GM12878 (cell line): ENCODE measurements around the gene SLC25A39. TPM values are rescaled to one million over a fixed set of nuclear protein-coding genes. Genes with fewer than 3 reads are reported as not detected.

Experiments
- ATAC-seq: fragments of 200-7000 bp; cut with Tn5 transposase; 3 replicates; pipeline ENCODE4 v1.9.1; 2020; ENCODE audit warnings: mild to moderate bottlenecking, moderate library complexity
- BruUV-seq: library from RNA; stranded (reverse); fragments of 400-500 nt; replicated peaks from 2 replicates; lab custom pipeline; 2021; lab: Mats Ljungman, UMichigan
- CTCF ChIA-PET: fragments of 300-600 bp; sonication (Branson Sonifier 250); formaldehyde crosslinking; extraction: SDS; loops from one replicate; lab custom pipeline; 2021; ENCODE audit warnings: inconsistent platforms; lab: Yijun Ruan, JAX
- POLR2A ChIA-PET: fragments of 350-600 bp; formaldehyde crosslinking; extraction: SDS; loops from one replicate; lab custom pipeline; 2021; ENCODE audit warnings: inconsistent platforms; lab: Charles Lee
- RAD21 ChIA-PET: fragments of 300-600 bp; sonication (Branson Sonifier 250); formaldehyde crosslinking; loops from one replicate; lab custom pipeline; 2023; ENCODE audit warnings: antibody characterized with exemption; ENCODE audit not compliant: unreplicated experiment; lab: Charles Lee
- SMC1A ChIA-PET: fragments of 300-600 bp; sonication (Branson Sonifier 250); formaldehyde crosslinking; loops from one replicate; lab custom pipeline; 2023; ENCODE audit not compliant: unreplicated experiment, uncharacterized antibody; lab: Charles Lee
- DNase-seq: peaks from one replicate; pipeline ENCODE4 v3.0.0-alpha.2; 2011; ENCODE audit warnings: low read depth, low spot score
- FAIRE-seq: peaks from 3 replicates; lab custom pipeline; 2011; peaks lifted over from hg19 to GRCh38; lab: Jason Lieb, UNC
- H2AFZ ChIP-seq: 2 replicates; pipeline ENCODE4 v1.6.0; 2011; ENCODE audit warnings: low read depth, low read length, control low read depth; ENCODE audit not compliant: control insufficient read depth
- H3K27ac ChIP-seq: 2 replicates; pipeline ENCODE4 v1.5.1; 2011; ENCODE audit warnings: control low read depth; ENCODE audit not compliant: control insufficient read depth, insufficient read depth
- H3K27me3 ChIP-seq, 2 experiments: replicated peaks in 1 of 2; 2 replicates each; pipeline versions ENCODE4 v1.6.0 to v1.6.1; 2011; ENCODE audit warnings: low read length in 1 of 2; ENCODE audit not compliant: control insufficient read depth in 2 of 2, insufficient read depth in 2 of 2
- H3K36me3 ChIP-seq, 2 experiments: 2 replicates each; pipeline ENCODE4 v1.5.1; 2011; ENCODE audit warnings: low read length in 1 of 2; ENCODE audit not compliant: control insufficient read depth in 2 of 2, insufficient read depth in 2 of 2
- H3K4me1 ChIP-seq: 2 replicates; pipeline ENCODE4 v1.6.1; 2011; ENCODE audit warnings: mild to moderate bottlenecking, low read length, moderate library complexity, mixed read lengths; ENCODE audit not compliant: control insufficient read depth, insufficient read depth
- H3K4me2 ChIP-seq: 2 replicates; pipeline ENCODE4 v1.6.0; 2011; ENCODE audit warnings: control low read depth; ENCODE audit not compliant: control insufficient read depth, insufficient read depth
- H3K4me3 ChIP-seq: fragments of 200-600 bp; sonication (generic); 2 replicates; pipeline ENCODE4 v1.5.1; 2016
- H3K79me2 ChIP-seq: 2 replicates; pipeline ENCODE4 v1.6.0; 2011; ENCODE audit warnings: low read length; ENCODE audit not compliant: control insufficient read depth, insufficient read depth
- H3K9ac ChIP-seq: 2 replicates; pipeline ENCODE4 v1.8.0; 2011; ENCODE audit warnings: low read length, control low read depth, mixed read lengths; ENCODE audit not compliant: control insufficient read depth, insufficient read depth
- H3K9me3 ChIP-seq: replicated peaks from 3 replicates; pipeline ENCODE4 v1.5.1; 2011; ENCODE audit warnings: mild to moderate bottlenecking, low read length; ENCODE audit not compliant: control insufficient read depth, insufficient read depth
- H4K20me1 ChIP-seq: 2 replicates; pipeline ENCODE4 v1.6.0; 2011; ENCODE audit not compliant: control insufficient read depth, insufficient read depth
- ASH2L ChIP-seq: fragments of 300-600, 200-600 bp; sonication (generic); IDR thresholded peaks from 2 replicates; pipeline ENCODE4 v1.6.1; 2017; ENCODE audit warnings: low read depth, mild to moderate bottlenecking, borderline replicate concordance
- IRF4 ChIP-seq: IDR thresholded peaks from 2 replicates; pipeline ENCODE4 v1.6.1; 2011; ENCODE audit warnings: low read depth, low read length
- JUND ChIP-seq: IDR thresholded peaks from 2 replicates; pipeline ENCODE4 v1.6.1; 2012; ENCODE audit warnings: low read depth, mild to moderate bottlenecking, low read length, improper control_type of control experiment, moderate library complexity
- NFIC ChIP-seq: IDR thresholded peaks from 2 replicates; pipeline ENCODE4 v1.6.1; 2012; ENCODE audit warnings: low read depth, mild to moderate bottlenecking, inconsistent platforms, low read length, moderate library complexity
- POU2F2 ChIP-seq: IDR thresholded peaks from 3 replicates; pipeline ENCODE4 v1.6.1; 2011; ENCODE audit warnings: low read depth, mild to moderate bottlenecking, low read length, borderline replicate concordance
- RAD21 ChIP-seq: IDR thresholded peaks from 2 replicates; pipeline ENCODE4 v1.6.1; 2011; ENCODE audit warnings: mild to moderate bottlenecking, low read depth, low read length, moderate library complexity; ENCODE audit not compliant: insufficient read depth
- RB1 ChIP-seq: fragments of 450-650 bp; formaldehyde crosslinking; IDR thresholded peaks from 2 replicates; pipeline ENCODE4 v1.6.1; 2017; ENCODE audit warnings: mild to moderate bottlenecking, borderline replicate concordance
- SIN3A ChIP-seq: IDR thresholded peaks from 2 replicates; pipeline ENCODE4 v1.6.1; 2012; ENCODE audit warnings: low read depth, low read length, improper control_type of control experiment
- SREBF2 ChIP-seq: IDR thresholded peaks from 2 replicates; pipeline ENCODE4 v1.6.1; 2012; ENCODE audit warnings: mild to moderate bottlenecking, low read length
- STAT3 ChIP-seq: IDR thresholded peaks from 2 replicates; pipeline ENCODE4 v1.6.1; 2011; ENCODE audit warnings: low read depth, low read length, improper control_type of control experiment
- SUZ12 ChIP-seq: fragments of 200-600 bp; sonication (generic); IDR thresholded peaks from one replicate; pipeline ENCODE4 v1.6.1; 2018; ENCODE audit warnings: antibody characterized with exemption, mild to moderate bottlenecking; ENCODE audit not compliant: unreplicated experiment
- TCF3 ChIP-seq: IDR thresholded peaks from 2 replicates; pipeline ENCODE4 v1.6.1; 2012; ENCODE audit warnings: low read depth, mild to moderate bottlenecking, low read length, borderline replicate concordance; ENCODE audit not compliant: insufficient read depth
- YY1 ChIP-seq: IDR thresholded peaks from 2 replicates; pipeline ENCODE4 v1.6.1; 2011; ENCODE audit warnings: low read depth, mild to moderate bottlenecking, low read length
- ZNF592 ChIP-seq: fragments of 450-650 bp; IDR thresholded peaks from 2 replicates; pipeline ENCODE4 v1.6.1; 2017; ENCODE audit warnings: mild to moderate bottlenecking, moderate library complexity
- ZSCAN29 ChIP-seq: fragments of 450-650 bp; IDR thresholded peaks from 2 replicates; pipeline ENCODE4 v1.6.1; 2017; ENCODE audit warnings: mild to moderate bottlenecking, moderate library complexity
- WGBS: methylation state at CpG from one replicate; pipeline ENCODE4 v1.1.6; 2016; ENCODE audit warnings: low lambda C conversion rate; ENCODE audit not compliant: insufficient replicate concordance, insufficient coverage; ENCODE audit errors: missing lambda C conversion rate; 5-methylcytosine and 5-hydroxymethylcytosine counted together
- in situ Hi-C: fragments of 300-500 bp; cut with MboI; formaldehyde crosslinking; loops from 9 replicates; pipeline ENCODE4 v1.14.3; 2018; ENCODE audit warnings: mixed read lengths
- intact Hi-C: fragments of 100-400 bp; cut with micrococcal nuclease; formaldehyde crosslinking; loops from one replicate; pipeline ENCODE4 v1.14.2; 2022; ENCODE audit not compliant: unreplicated experiment
- polyA plus RNA-seq, 11 experiments: library from polyadenylated mRNA; depleted of rRNA in 4 of 11; unstranded in 6 of 11; stranded (reverse) in 5 of 11; fragments of >200 nt; fragmentation: Nextera tagmentation in 4 of 11; fragmentation: Illumina TruSeq in 1 of 11; extraction: Ambion mirVana in 4 of 11; extraction: Trizol in 1 of 11; gene quantifications; 1 replicate in 1 of 11; 2 replicates in 10 of 11; pipeline versions ENCODE4 v1.2.1 to v1.2.3, GENCODE V29; 2011 to 2016; ENCODE audit warnings: inconsistent platforms in 2 of 11, missing spikeins in 2 of 11, low read depth in 1 of 11
- total RNA-seq, 4 experiments: library from RNA; depleted of rRNA in 3 of 4; stranded (reverse); fragments of >200 nt in 3 of 4; fragmentation: Illumina TruSeq in 1 of 4; extraction: Trizol in 1 of 4; gene quantifications; 2 replicates each; pipeline versions ENCODE4 v1.2.1 to v1.2.3, GENCODE V29; 2013 to 2021

SLC25A39 gene
- total and polyA plus RNA-seq, 10 of the 15 experiments (the other 5 are each of a cell fraction or from before 2014, with no cell fraction given), result 3.5 to 270 (median 150) TPM

GRCh38 chr17:44355642-44356099 is 31.0 kb upstream of the SLC25A39 start:
- ATAC-seq (no peak), FAIRE-seq (no peak)
- TF ChIP-seq RAD21, result no peak
- TF ChIP-seq ZNF592, result no peak
- no peak for TF ChIP-seq SREBF2
- no peak for TF ChIP-seq JUND
- no peak for TF ChIP-seq SUZ12
- TF ChIP-seq STAT3, result no peak
- TF ChIP-seq TCF3, result no peak
- TF ChIP-seq NFIC, result no peak
- no peak for TF ChIP-seq RB1
- no peak for TF ChIP-seq YY1
- no peak for TF ChIP-seq IRF4
- no peak for TF ChIP-seq POU2F2
- TF ChIP-seq SIN3A, result no peak
- TF ChIP-seq ZSCAN29, result no peak
- TF ChIP-seq ASH2L, result no peak
- TF ChIP-seq, all 136 proteins: peak for 0

More at GRCh38 chr17:44355642-44356099, 31.0 kb upstream of the SLC25A39 start:
- intact Hi-C loops (no loop called here), in situ Hi-C loops (no loop called here)
- no peak overlapping the region for H3K4me3 ChIP-seq
- H4K20me1 ChIP-seq, result no peaks in the 10 kb centered on the region
- H3K36me3 ChIP-seq, result peaks cover 12% of the 10 kb centered on the region in 2 experiments; a peak in 3 of 4 replicates
- peaks cover under 1% of the 10 kb centered on the region; the same call in 1 of the 2 replicates for H3K79me2 ChIP-seq
- H3K4me2 ChIP-seq, result no peak overlapping the region
- ChIA-PET CTCF (interaction anchor here (1.1 to 1.6 kb wide), 3 partner anchors 9 to 146 kb away, joined by 3 to 4 read pairs (median 3); no protein-coding TSS in a partner anchor), RAD21 (interaction anchor here (1.2 to 1.5 kb wide), 2 partner anchors 146 to 168 kb away, joined by 3 read pairs; no protein-coding TSS in a partner anchor), POLR2A (no interaction called here), SMC1A (no interaction called here)
- no peak overlapping the region for H3K9ac ChIP-seq
- BruUV-seq, result no TSS peak
- H3K27me3 ChIP-seq, result no peaks in the 10 kb centered on the region; a peak in 1 of 4 replicates
- no peak overlapping the region for H3K27ac ChIP-seq
- H3K9me3 ChIP-seq, result no peaks in the 10 kb centered on the region
- DNase-seq, result no peak
- peaks cover 1% of the 10 kb centered on the region for H3K4me1 ChIP-seq
- 72% methylated on average over 15 of the region's 17 CpGs for WGBS
- H2AFZ ChIP-seq, result no peak overlapping the region
